ENCODE results near the gene PLB1. TPM values are rescaled to one million over a fixed set of nuclear protein-coding genes. Genes with fewer than 3 reads are reported as not detected.

Gene PLB1
- total RNA-seq, 2 donors from 2014 or later: 7.4 to 9.6 TPM

DNA sequence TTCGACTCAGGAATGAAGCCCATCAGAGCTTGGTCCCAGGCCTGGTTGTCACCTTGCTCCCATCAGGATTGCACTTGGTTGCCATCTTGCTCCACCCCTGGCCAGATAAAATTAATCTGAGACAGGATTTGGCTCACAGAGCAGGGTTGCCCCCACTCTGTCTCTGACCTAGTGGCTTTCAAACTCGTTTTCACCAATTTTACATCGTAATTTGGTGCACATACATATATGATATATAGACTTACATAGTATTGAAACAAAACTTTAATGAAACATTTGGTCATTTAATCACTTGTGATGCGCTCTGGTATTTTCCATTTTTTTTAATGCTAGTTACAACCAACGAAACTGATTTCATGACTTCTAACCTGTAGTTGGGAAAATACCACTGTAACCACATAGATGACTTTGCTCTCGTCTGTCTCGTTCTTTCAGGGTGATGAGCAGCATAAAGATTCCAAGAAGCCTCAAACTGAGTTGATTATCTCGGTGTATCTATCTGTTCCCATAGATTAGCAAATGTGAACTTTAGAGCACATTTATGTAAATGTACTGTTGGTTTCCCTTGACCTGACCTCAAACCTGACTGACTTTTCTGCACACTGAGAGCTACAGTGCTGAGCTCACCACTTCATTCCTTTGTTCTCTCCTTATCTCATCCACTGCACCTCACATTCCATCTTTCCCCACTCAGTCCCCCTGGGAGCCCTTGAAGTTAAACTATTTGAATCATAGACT lies 30.5 kb upstream of the PLB1 start:
- Histone ChIP-seq H3K27me3 (replicated peaks; ENCODE audit: insufficient read depth) (no peaks in the 10 kb centered on the region), H3K36me3 (no peaks in the 10 kb centered on the region), H3K4me1 (replicated peaks) (no peaks in the 10 kb centered on the region), H3K4me3 (no peak overlapping the region), H3K27ac (no peak overlapping the region), H3K9me3 (no peaks in the 10 kb centered on the region)
- DNase-seq (ENCODE audit: low spot score): no peak
- WGBS: 69% methylated on average over 8 of the region's 8 CpGs
- intact Hi-C loops (cut with DNase I): no loop called here
- TF ChIP-seq POLR2AphosphoS5 (IDR thresholded peaks at IDR 0.05): no peak
- TF ChIP-seq, protein P1, sequence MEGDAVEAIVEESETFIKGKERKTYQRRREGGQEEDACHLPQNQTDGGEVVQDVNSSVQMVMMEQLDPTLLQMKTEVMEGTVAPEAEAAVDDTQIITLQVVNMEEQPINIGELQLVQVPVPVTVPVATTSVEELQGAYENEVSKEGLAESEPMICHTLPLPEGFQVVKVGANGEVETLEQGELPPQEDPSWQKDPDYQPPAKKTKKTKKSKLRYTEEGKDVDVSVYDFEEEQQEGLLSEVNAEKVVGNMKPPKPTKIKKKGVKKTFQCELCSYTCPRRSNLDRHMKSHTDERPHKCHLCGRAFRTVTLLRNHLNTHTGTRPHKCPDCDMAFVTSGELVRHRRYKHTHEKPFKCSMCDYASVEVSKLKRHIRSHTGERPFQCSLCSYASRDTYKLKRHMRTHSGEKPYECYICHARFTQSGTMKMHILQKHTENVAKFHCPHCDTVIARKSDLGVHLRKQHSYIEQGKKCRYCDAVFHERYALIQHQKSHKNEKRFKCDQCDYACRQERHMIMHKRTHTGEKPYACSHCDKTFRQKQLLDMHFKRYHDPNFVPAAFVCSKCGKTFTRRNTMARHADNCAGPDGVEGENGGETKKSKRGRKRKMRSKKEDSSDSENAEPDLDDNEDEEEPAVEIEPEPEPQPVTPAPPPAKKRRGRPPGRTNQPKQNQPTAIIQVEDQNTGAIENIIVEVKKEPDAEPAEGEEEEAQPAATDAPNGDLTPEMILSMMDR (IDR thresholded peaks at IDR 0.05): no peak
- no peak for TF ChIP-seq POLR2A (IDR thresholded peaks at IDR 0.05)

DNA sequence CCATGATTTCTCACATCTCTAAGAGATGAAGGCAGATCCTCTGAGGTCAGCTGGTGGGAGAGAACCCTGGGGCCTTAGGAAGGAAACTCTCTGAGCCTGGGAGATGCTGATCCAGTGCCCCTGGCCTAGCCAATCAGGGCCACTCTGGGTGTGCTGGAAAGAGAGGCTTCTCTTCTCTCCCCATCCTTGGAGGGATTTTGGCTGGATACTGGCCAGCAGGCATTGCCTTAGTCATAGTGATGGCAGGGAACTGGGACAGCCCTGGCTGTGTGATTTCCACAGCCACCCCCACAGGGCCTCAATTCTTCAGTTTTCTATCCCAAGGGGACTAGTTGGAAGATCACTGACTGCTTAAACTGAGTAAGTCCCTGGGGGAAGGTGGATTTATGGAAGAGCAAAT lies 26.6 kb upstream of the PLB1 start:
- TF ChIP-seq POLR2A (IDR thresholded peaks at IDR 0.05) (no peak), POLR2AphosphoS5 (IDR thresholded peaks at IDR 0.05) (no peak)
- TF ChIP-seq, protein P1 (IDR thresholded peaks at IDR 0.05): no peak
- Histone ChIP-seq H3K27ac (no peak overlapping the region), H3K27me3 (replicated peaks; ENCODE audit: insufficient read depth) (no peaks in the 10 kb centered on the region), H3K36me3 (no peaks in the 10 kb centered on the region), H3K9me3 (no peaks in the 10 kb centered on the region), H3K4me1 (replicated peaks) (no peaks in the 10 kb centered on the region), H3K4me3 (no peak overlapping the region)
- no peak for DNase-seq (ENCODE audit: low spot score)
- intact Hi-C loops (cut with DNase I): no loop called here

DNA sequence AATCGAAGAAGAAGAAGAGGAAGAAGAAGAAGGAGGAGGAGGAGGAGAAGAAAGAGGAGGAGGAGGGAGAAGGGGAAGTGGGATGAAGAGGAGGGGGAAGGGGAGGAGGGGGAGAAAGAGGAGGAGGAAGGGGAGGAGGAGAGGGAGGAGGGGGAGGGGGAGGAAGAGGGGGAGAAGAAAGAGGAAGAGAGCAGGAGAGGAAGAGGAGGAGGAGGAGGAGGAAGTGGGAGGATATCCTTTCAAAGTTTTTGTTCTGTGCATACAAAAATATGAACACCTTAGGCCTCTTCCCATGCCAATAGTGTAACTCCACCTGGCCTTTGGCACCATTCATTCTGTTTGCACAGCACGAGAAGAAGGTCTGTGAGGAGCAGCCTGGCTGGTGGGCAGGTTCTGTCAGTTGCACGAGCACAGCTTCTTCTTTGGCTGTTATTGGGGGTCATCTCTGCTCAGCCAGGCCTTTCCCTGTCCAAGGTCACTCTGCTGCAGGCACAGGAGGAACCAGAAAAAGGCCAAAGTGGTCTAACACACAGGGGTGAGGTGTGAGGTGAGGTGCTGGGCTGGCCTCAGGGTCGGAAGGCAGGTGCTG lies 25.8 kb upstream of the PLB1 start:
- DNase-seq (ENCODE audit: low spot score): no peak
- Histone ChIP-seq H3K9me3 (no peaks in the 10 kb centered on the region), H3K36me3 (no peaks in the 10 kb centered on the region), H3K27me3 (replicated peaks; ENCODE audit: insufficient read depth) (no peaks in the 10 kb centered on the region), H3K27ac (no peak overlapping the region), H3K4me3 (no peak overlapping the region), H3K4me1 (replicated peaks) (no peaks in the 10 kb centered on the region)
- TF ChIP-seq POLR2A (IDR thresholded peaks at IDR 0.05): no peak
- no peak for TF ChIP-seq POLR2AphosphoS5 (IDR thresholded peaks at IDR 0.05)
- TF ChIP-seq, protein P1 (IDR thresholded peaks at IDR 0.05): no peak
- intact Hi-C loops (cut with DNase I): no loop called here
- 31% methylated on average over 4 of the region's 4 CpGs for WGBS

DNA sequence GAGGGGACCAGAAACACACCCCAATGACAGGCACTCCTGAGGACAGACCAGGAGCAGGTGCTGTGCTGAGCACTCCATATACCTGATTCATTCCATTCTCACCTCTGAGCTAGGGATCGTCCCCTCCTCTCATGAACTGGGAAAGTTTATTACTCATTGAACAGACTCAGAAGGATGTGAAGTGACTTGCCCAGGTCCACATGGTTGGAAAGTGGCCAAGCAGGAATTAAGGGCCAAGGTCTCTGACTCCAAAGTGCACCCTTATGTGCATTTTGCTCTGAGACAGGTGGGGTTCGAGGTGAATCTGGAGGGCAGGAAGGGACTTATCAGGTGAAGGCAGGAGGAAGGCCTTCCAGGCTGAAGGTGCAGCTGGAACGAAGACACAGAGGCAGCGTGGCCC lies 25.1 kb upstream of the PLB1 start:
- Histone ChIP-seq H3K27me3 (replicated peaks; ENCODE audit: insufficient read depth) (no peaks in the 10 kb centered on the region), H3K36me3 (no peaks in the 10 kb centered on the region), H3K4me1 (replicated peaks) (no peaks in the 10 kb centered on the region), H3K9me3 (no peaks in the 10 kb centered on the region), H3K4me3 (no peak overlapping the region), H3K27ac (no peak overlapping the region)
- TF ChIP-seq, protein P1 (IDR thresholded peaks at IDR 0.05): no peak
- TF ChIP-seq POLR2AphosphoS5 (IDR thresholded peaks at IDR 0.05): no peak
- TF ChIP-seq POLR2A (IDR thresholded peaks at IDR 0.05): no peak
- DNase-seq (ENCODE audit: low spot score): no peak
- intact Hi-C loops (cut with DNase I): no loop called here
- 69% methylated on average over 4 of the region's 4 CpGs for WGBS

DNA sequence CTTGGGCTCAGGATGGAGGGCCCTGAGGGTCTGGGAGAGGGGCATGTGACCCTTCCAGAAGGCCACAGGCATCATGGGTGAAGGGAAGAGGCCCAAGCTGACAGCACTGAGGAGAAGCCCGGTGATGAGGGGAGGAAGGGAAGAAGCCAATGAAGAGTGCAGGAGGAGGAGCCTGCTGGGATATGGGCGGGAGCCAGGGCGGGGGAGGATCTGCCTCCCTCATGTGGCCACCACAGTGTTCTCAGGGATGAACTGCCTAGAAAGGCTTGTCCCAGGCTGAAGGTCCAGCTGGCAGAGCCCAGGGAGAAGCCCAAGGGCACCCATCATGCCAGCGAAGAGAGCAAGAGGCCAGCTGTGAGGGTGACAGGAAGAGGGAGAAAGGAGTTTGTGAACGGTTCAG lies 24.6 kb upstream of the PLB1 start:
- intact Hi-C loops (cut with DNase I): no loop called here
- 70% methylated on average over 5 of the region's 5 CpGs for WGBS
- no peaks in the 10 kb centered on the region for H3K27me3 ChIP-seq (replicated peaks; ENCODE audit: insufficient read depth)
- TF ChIP-seq, protein P1 (IDR thresholded peaks at IDR 0.05): no peak
- no peak for TF ChIP-seq POLR2AphosphoS5 (IDR thresholded peaks at IDR 0.05)
- no peaks in the 10 kb centered on the region for H3K4me1 ChIP-seq (replicated peaks)
- no peaks in the 10 kb centered on the region for H3K9me3 ChIP-seq
- no peak overlapping the region for H3K4me3 ChIP-seq
- no peaks in the 10 kb centered on the region for H3K36me3 ChIP-seq
- DNase-seq (ENCODE audit: low spot score): no peak
- H3K27ac ChIP-seq: no peak overlapping the region

All from prostate gland (tissue), 2 donors.